HG03342 (cell line): ENCODE results near the gene ADGRG4.

Experiments used
- ATAC-seq: cut with Tn5 transposase; IDR thresholded peaks from one replicate; pipeline ENCODE4 v1.9.1; 2021; ENCODE audit warnings: mild to moderate bottlenecking, moderate library complexity; ENCODE audit not compliant: unreplicated experiment

The ADGRG4 gene

DNA sequence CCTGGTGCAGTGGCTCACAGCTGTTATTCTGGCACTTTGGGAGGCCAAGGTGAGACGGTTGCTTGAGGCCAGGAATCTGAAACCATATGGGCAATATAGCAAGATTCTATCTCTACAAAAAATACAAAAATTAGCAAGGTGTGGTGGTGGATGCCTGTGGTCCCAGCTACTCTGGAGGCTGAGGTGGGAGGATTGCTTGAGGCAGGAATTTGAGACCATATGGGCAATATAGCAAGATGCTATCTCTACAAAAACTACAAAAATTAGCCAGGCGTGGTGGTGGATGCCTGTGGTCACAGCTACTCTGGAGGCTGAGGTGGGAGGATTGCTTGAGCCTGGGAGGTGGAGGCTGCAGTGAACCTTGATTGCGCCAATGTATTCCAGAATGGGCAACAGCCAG lies 2.3 kb downstream of the ADGRG4 start:
- no peak for ATAC-seq

DNA sequence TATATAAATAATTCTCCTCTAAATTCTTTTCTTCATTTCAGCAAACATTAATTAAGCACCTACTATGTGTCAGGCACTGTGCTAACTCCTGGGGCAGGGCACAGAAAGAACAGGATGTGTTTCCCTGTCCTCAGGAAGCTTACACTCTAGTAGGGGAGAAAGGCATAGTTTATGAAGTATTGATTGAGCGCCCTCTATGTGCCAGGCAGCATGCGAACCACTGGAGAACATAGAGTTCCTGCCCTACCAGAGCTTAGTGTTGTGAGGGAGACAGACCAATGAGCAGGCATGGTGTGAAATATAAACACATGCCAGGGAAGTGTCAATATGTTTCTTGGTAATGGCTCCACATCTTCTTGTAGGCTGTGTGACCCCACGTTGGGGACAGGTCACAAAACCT lies 3.7 kb downstream of the ADGRG4 start:
- ATAC-seq: no peak

DNA sequence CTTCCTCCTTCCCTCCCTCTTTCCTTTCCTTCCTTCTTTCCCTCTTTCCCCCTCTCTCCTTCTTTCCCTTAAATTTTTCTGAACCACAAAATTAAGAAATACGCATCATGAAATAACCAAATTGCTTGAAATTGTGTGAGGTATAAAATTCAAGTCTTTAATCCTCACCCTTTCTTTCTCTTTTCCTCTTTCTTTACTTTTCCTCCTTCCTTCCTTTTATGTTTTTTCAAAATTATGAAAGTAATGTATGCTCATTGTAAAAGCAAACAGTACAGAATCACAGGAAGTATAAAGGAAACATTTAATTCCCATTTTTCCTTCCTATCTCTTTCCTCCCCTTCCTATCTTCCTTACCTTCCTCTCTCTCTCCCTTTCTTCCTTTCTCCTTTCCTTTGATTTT lies 5.4 kb downstream of the ADGRG4 start:
- no peak for ATAC-seq

GRCh38 chrX:136307471-136307870 lies 6.7 kb downstream of the ADGRG4 start:
- no peak for ATAC-seq

GRCh38 chrX:136310411-136310810 lies 9.6 kb downstream of the ADGRG4 start:
- ATAC-seq: no peak

GRCh38 chrX:136318156-136318555 lies 17.4 kb downstream of the ADGRG4 start:
- no peak for ATAC-seq

DNA sequence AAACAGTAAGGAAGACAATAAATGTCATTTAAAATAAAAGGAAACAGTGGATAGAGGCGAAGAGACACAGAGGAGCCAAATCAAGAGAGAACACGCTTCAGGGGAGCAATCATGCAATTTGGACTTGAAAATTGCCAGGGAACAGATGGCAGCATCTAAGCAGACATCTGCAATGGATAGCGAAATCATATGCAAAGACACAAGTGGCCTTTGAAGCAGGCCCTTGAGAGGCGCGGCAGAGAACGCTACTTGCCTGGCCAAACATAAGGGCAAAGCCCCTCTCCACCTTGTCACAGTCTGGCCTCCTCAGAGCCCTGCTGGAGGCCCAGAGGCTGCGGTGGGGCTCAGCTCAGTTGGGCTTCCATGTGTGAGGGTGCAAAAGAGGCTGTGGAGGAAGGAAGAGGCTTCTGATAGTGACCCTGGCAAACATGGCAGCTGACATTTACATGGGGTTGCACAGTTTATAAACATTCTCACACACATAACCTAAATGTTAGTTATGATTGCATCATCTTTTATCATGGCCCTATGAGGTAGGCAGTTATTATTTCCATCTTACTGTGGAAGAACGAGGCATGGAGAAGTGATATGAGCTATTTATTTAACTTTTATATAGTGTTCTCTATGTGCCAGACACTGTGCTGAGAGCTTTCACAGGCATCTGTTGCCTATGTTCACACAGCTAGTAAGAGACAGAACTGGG lies 18.3 kb downstream of the ADGRG4 start:
- no peak for ATAC-seq

- no peak for ATAC-seq
These were observed 18.8 kb downstream of the ADGRG4 start for GRCh38 chrX:136319600-136319999.

DNA sequence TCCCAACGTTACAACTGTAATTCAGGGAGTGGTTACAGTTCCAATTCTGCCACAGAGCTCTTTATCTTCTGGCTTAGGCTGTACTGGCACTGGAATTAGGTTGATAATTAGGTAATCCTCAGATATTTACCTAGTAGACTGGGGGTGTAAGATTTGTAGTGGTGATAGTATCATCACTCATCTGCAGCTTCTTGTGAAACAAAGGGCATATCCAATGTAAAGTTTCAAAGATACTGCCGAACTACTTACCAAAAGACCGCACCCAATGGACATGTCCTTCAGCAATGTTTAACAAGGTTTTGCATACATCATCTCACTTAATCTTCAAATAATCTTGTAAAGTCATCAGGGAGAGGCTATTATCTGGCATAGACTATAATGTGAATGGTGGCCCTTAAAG lies 20.8 kb downstream of the ADGRG4 start:
- ATAC-seq: no peak

DNA sequence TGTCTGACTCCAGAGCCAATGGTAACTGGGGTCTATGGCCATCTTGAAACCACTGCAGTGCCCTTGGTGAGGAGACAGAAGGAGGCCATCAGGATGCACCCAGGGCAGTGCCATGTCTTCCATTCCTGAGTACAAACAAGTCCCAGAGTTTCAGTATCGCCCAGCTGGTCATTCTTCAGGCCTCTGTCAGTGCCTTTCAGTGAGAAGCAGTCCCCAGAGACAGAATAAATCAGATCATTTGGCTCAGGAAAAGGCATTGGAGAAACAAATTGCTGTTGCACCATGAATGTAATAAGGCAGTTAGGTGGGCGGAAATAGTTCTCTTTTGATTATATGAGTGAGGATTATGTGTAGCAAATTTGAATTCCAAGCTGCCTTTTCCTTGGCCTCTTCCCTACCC lies 21.3 kb downstream of the ADGRG4 start:
- no peak for ATAC-seq

DNA sequence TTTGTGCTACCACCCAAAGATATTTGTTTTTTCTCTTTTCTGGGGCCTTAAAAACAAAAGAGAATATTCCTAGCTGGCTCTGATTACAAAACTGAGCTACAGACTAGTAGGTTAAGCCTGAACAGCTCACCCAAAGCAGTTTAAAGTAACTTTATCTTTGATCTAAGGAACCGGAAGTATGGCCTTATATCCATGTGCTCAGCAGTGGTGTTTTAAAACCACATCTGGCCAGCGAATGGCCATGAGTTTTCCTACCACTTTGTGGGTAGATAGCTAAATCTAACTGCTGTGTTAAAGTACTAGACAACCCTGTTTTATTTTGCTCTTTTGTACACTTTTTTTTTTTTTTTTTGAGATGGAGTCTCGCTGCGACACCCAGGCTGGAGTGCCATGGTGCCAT lies 24.6 kb downstream of the ADGRG4 start:
- ATAC-seq: no peak

DNA sequence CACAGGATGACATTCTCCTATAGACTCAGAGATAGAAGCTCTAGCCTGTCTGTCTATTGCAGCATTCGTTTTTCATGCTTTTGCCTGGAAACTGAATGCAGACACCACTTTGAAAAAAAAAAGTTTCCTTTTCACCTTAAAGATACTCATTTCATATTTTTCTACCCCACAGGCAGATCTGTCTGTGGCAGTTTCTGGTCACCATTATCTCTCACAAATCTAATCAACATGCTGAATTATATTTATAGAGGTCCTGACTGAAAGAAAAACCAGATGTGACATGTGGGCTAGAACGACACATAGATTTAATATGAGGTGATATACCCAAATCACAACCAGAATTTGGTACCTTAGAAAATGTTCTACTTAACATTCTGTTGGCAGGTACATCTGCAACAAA lies 28.2 kb downstream of the ADGRG4 start:
- ATAC-seq: no peak

- ATAC-seq: no peak
These were observed 35.9 kb downstream of the ADGRG4 start for GRCh38 chrX:136336623-136337022.

- ATAC-seq: no peak
These were observed 38.9 kb downstream of the ADGRG4 start for GRCh38 chrX:136339702-136340101.

GRCh38 chrX:136344320-136344719 lies 43.6 kb downstream of the ADGRG4 start:
- no peak for ATAC-seq

- ATAC-seq: no peak
These were observed 45.7 kb downstream of the ADGRG4 start for GRCh38 chrX:136346506-136346905.

- no peak for ATAC-seq
These were observed 46.9 kb downstream of the ADGRG4 start for GRCh38 chrX:136347706-136348105.

DNA sequence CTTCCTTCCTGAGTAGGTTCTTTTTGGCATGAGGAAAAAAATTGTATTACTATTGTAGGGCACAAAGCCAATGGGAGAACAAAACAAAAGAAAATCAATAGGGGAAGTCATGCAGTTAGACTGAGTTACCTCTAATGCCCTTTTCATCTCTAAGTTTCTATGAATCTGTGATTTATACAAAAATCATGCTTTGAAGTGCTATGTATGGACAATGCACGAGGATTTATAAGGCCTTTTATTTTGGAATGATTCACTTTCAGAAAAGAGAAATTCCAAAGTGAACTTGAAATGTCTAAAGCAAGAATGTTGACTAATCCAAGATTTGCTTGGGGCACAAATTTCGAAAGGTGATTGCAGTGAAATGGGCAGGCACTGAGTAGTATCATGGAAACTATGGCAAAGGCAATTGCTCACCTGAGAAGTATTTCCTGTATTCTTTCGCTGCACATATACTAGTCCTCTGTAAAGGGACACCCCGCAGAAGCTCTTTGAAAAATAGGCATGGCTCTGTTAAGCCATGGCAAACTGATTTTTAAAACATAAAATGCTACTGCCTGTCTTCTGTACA lies 52.8 kb downstream of the ADGRG4 start:
- no peak for ATAC-seq

DNA sequence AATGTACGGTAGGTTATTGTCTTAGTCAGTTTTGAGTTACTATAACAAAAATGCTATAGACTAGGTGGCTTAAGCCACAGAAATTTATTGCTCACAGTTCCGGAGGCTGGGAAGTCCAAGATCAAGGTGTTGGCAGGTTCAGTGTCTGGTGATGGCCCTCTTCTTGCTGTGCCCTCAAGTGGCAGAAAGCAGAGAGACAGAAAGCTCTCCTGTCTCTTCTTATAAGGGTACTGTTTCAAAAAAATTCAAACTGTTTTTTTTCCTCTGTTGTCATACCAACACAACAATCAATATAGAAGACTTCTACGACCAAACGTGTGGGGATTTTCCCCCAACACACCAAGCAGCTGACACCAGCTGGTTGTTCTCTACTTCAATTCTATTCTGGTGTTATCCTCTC lies 53.4 kb downstream of the ADGRG4 start:
- no peak for ATAC-seq

- no peak for ATAC-seq
These were observed 68.6 kb downstream of the ADGRG4 start for GRCh38 chrX:136369377-136369776.

- ATAC-seq: no peak
These were observed 76.0 kb downstream of the ADGRG4 start for GRCh38 chrX:136376713-136377112.

GRCh38 chrX:136380010-136380769 lies 79.4 kb downstream of the ADGRG4 start:
- ATAC-seq: no peak
